Breast epithelium (tissue), 4 donors: Measurements from ENCODE around the gene TMTC1. TPM values are rescaled to one million over a fixed set of nuclear protein-coding genes. Genes with fewer than 3 reads are reported as not detected.

ENCODE experiments used
- DNase-seq, 2 donors: peaks; one replicate each; pipeline ENCODE4 v3.0.0-alpha.2; 2019; ENCODE audit warnings: low spot score in 2 of 2
- H3K27ac ChIP-seq, 2 donors: fragments of 200-600 bp; sonication (generic) in 1 of 2; one replicate each; pipeline ENCODE4 v1.5.1; 2016 to 2019; ENCODE audit warnings: mild to moderate bottlenecking in 1 of 2
- H3K27me3 ChIP-seq, 2 donors: fragments of 200-600 bp; sonication (generic) in 1 of 2; one replicate each; pipeline versions ENCODE4 v1.5.1 to v1.6.0; 2017 to 2019; ENCODE audit warnings: control low read depth in 1 of 2, mild to moderate bottlenecking in 1 of 2
- H3K36me3 ChIP-seq: fragments of 200-600 bp; one replicate; pipeline ENCODE4 v1.5.1; 2019
- H3K4me1 ChIP-seq, 2 donors: fragments of 200-600 bp; sonication (generic); one replicate each; pipeline ENCODE4 v1.5.1; 2016 to 2019; ENCODE audit warnings: control low read depth in 1 of 2
- H3K4me3 ChIP-seq, 3 donors: fragments of 200-600 bp; sonication (generic); 1 replicate in 2 of 3; 2 replicates in 1 of 3; pipeline ENCODE4 v1.5.1; 2016 to 2019; ENCODE audit warnings: mild to moderate bottlenecking in 3 of 3, moderate library complexity in 2 of 3
- H3K9me3 ChIP-seq, 2 donors: fragments of 200-600 bp; sonication (generic) in 1 of 2; one replicate each; pipeline ENCODE4 v1.5.1; 2016 to 2019; ENCODE audit warnings: control low read depth in 1 of 2
- CTCF ChIP-seq, 3 donors: fragments of 450-650 bp; IDR thresholded peaks; one replicate each; pipeline ENCODE4 v1.5.1; 2016 to 2017; ENCODE audit warnings: antibody characterized with exemption in 3 of 3, mild to moderate bottlenecking in 3 of 3, moderate library complexity in 3 of 3
- POLR2A ChIP-seq: fragments of 450-650 bp; IDR thresholded peaks from one replicate; pipeline ENCODE4 v1.6.1; 2016; ENCODE audit warnings: antibody characterized with exemption, mild to moderate bottlenecking, moderate library complexity
- POLR2AphosphoS5 ChIP-seq, 3 donors: sonication (generic); formaldehyde crosslinking; IDR thresholded peaks; one replicate each; pipeline ENCODE4 v1.6.1; 2017; ENCODE audit warnings: antibody characterized with exemption in 3 of 3
- intact Hi-C: fragments of 100-400 bp; cut with DNase I; formaldehyde crosslinking; loops from one replicate; pipeline ENCODE4 v1.15.1; 2023; ENCODE audit warnings: low total_unique reads
- total RNA-seq, 3 donors: library from RNA; depleted of rRNA; stranded (reverse); fragments of >200 nt; gene quantifications; one replicate each; pipeline ENCODE4 v1.1.0, GENCODE V29; 2016

TMTC1 gene
- total RNA-seq, 3 donors from 2014 or later: 49.9 to 87.2 (median 71.8) TPM

- Histone ChIP-seq H3K27me3 (no peaks in the 10 kb centered on the region), H3K4me1 (no peaks in the 10 kb centered on the region), H3K27ac (no peak overlapping the region), H3K4me3 (no peak overlapping the region), H3K9me3 (no peaks in the 10 kb centered on the region), H3K36me3 (no peaks in the 10 kb centered on the region)
- TF ChIP-seq POLR2A: no peak
- no peak for TF ChIP-seq CTCF (IDR thresholded peaks at IDR 0.05)
- no peak for TF ChIP-seq POLR2AphosphoS5 (IDR thresholded peaks at IDR 0.05)
- intact Hi-C loops: no loop called here
- DNase-seq: no peak
These were observed 122.9 kb downstream of the TMTC1 start for GRCh38 chr12:29660847-29661246.

GRCh38 chr12:29656762-29657538, 126.8 kb downstream of the TMTC1 start:
- no peak for DNase-seq
- no peaks in the 10 kb centered on the region for H3K4me1 ChIP-seq
- TF ChIP-seq CTCF (IDR thresholded peaks at IDR 0.05) (no peak), POLR2AphosphoS5 (IDR thresholded peaks at IDR 0.05) (no peak), POLR2A (no peak)

GRCh38 chr12:29655861-29656260, 127.9 kb downstream of the TMTC1 start:
- intact Hi-C loops: no loop called here
- DNase-seq: no peak
- Histone ChIP-seq H3K9me3 (no peaks in the 10 kb centered on the region), H3K4me1 (no peaks in the 10 kb centered on the region), H3K27ac (no peak overlapping the region), H3K27me3 (no peaks in the 10 kb centered on the region), H3K36me3 (no peaks in the 10 kb centered on the region), H3K4me3 (no peak overlapping the region)
- TF ChIP-seq CTCF (IDR thresholded peaks at IDR 0.05) (no peak), POLR2AphosphoS5 (IDR thresholded peaks at IDR 0.05) (no peak), POLR2A (no peak)

More at GRCh38 chr12:29656762-29657538, 126.8 kb downstream of the TMTC1 start:
- Histone ChIP-seq H3K9me3 (no peaks in the 10 kb centered on the region), H3K27ac (no peak overlapping the region), H3K4me3 (no peak overlapping the region), H3K36me3 (no peaks in the 10 kb centered on the region), H3K27me3 (no peaks in the 10 kb centered on the region)
- intact Hi-C loops: no loop called here

- Histone ChIP-seq H3K27me3 (no peaks in the 10 kb centered on the region), H3K4me1 (no peaks in the 10 kb centered on the region), H3K27ac (no peak overlapping the region), H3K9me3 (no peaks in the 10 kb centered on the region), H3K4me3 (no peak overlapping the region), H3K36me3 (no peaks in the 10 kb centered on the region)
- TF ChIP-seq POLR2A: no peak
- TF ChIP-seq POLR2AphosphoS5 (IDR thresholded peaks at IDR 0.05): no peak
- no peak for TF ChIP-seq CTCF (IDR thresholded peaks at IDR 0.05)
- DNase-seq: no peak
- intact Hi-C loops: loop anchor here (5.0 kb wide), 1 partner anchor 926 kb away; no protein-coding TSS in a partner anchor
These were observed 130.5 kb downstream of the TMTC1 start for GRCh38 chr12:29653286-29653685.

GRCh38 chr12:29650371-29650770, 133.4 kb downstream of the TMTC1 start:
- Histone ChIP-seq H3K27me3 (no peaks in the 10 kb centered on the region), H3K4me3 (no peak overlapping the region), H3K27ac (no peak overlapping the region), H3K4me1 (no peaks in the 10 kb centered on the region), H3K36me3 (no peaks in the 10 kb centered on the region), H3K9me3 (no peaks in the 10 kb centered on the region)
- TF ChIP-seq CTCF (IDR thresholded peaks at IDR 0.05) (no peak), POLR2A (no peak), POLR2AphosphoS5 (IDR thresholded peaks at IDR 0.05) (no peak)
- intact Hi-C loops: loop anchor here (5.0 kb wide), 1 partner anchor 923 kb away; no protein-coding TSS in a partner anchor
- DNase-seq: no peak
